DND-41 (cell line): Measurements from ENCODE around the gene GOLGA6C.
"Not testable (repeated sequence)": the region's sequence is repeated elsewhere in the genome, so short reads cannot be mapped to it uniquely, and the experiment has no call there.

Source experiments
- ATAC-seq: fragments of 200-7000 bp; cut with Tn5 transposase; 3 replicates; pipeline ENCODE4 v1.9.1; 2021; ENCODE audit warnings: low read depth; ENCODE audit not compliant: insufficient read depth
- DNase-seq: peaks from one replicate; pipeline ENCODE4 v3.0.0-alpha.2; 2020
- H2AFZ ChIP-seq: 2 replicates; pipeline ENCODE4 v1.6.0; 2012; ENCODE audit warnings: low read depth, low read length
- H3K27ac ChIP-seq: 2 replicates; pipeline ENCODE4 v1.5.1; 2012; ENCODE audit warnings: low read length, inconsistent platforms
- H3K27me3 ChIP-seq: fragments of 200-600 bp; sonication (generic); 2 replicates; pipeline ENCODE4 v1.6.0; 2012; ENCODE audit warnings: low read length, mild to moderate bottlenecking, inconsistent platforms; ENCODE audit not compliant: insufficient read depth, poor library complexity
- H3K36me3 ChIP-seq: 2 replicates; pipeline ENCODE4 v1.5.1; 2012; ENCODE audit warnings: low read length, inconsistent platforms; ENCODE audit not compliant: insufficient read depth
- H3K4me1 ChIP-seq: 2 replicates; pipeline ENCODE4 v1.5.1; 2012; ENCODE audit warnings: mild to moderate bottlenecking, low read length; ENCODE audit not compliant: insufficient read depth
- H3K4me2 ChIP-seq: 2 replicates; pipeline ENCODE4 v1.6.0; 2012; ENCODE audit warnings: mild to moderate bottlenecking, moderate library complexity, low read length, inconsistent platforms; ENCODE audit not compliant: insufficient read depth
- H3K4me3 ChIP-seq, 2 experiments: fragments of 200-600 bp in 1 of 2; shearing (Covaris generic) in 1 of 2; 2 replicates each; pipeline ENCODE4 v1.5.1; 2012 to 2016; ENCODE audit warnings: inconsistent platforms in 2 of 2, low read length in 2 of 2, mild to moderate bottlenecking in 2 of 2, low read depth in 1 of 2, moderate library complexity in 1 of 2
- H3K79me2 ChIP-seq: 2 replicates; pipeline ENCODE4 v1.6.0; 2012; ENCODE audit warnings: low read length, inconsistent platforms; ENCODE audit not compliant: insufficient read depth
- H3K9ac ChIP-seq: 2 replicates; pipeline ENCODE4 v1.6.0; 2012; ENCODE audit warnings: low read depth, mild to moderate bottlenecking, inconsistent platforms, low read length, moderate library complexity
- H3K9me3 ChIP-seq: 2 replicates; pipeline ENCODE4 v1.5.1; 2012; ENCODE audit warnings: low read length, moderate library complexity, mild to moderate bottlenecking, inconsistent platforms; ENCODE audit not compliant: insufficient read depth, severe bottlenecking
- H4K20me1 ChIP-seq: 2 replicates; pipeline ENCODE4 v1.6.0; 2012; ENCODE audit warnings: low read length; ENCODE audit not compliant: insufficient read depth
- CTCF ChIP-seq: IDR thresholded peaks from 2 replicates; pipeline ENCODE4 v1.5.1; 2012; ENCODE audit warnings: borderline replicate concordance, low read length, moderate library complexity, mild to moderate bottlenecking; ENCODE audit not compliant: poor library complexity, severe bottlenecking; ENCODE audit errors: extremely low read depth
- EZH2 ChIP-seq: IDR thresholded peaks from 3 replicates; pipeline ENCODE4 v1.6.1; 2012; ENCODE audit warnings: borderline replicate concordance, low read depth, mild to moderate bottlenecking, moderate library complexity, low read length, inconsistent platforms; ENCODE audit not compliant: severe bottlenecking

GOLGA6C gene

GRCh38 chr15:75307778-75308390 is 49.8 kb downstream of the GOLGA6C start:
- peaks cover 7% of the 10 kb centered on the region for H3K27me3 ChIP-seq
- no peak overlapping the region for H3K27ac ChIP-seq
- DNase-seq = peak; percentile 6
- no peak for ATAC-seq
- H4K20me1 ChIP-seq = no peaks in the 10 kb centered on the region
- no peak overlapping the region for H2AFZ ChIP-seq
- no peak for TF ChIP-seq EZH2
- peak; percentile 49 for TF ChIP-seq CTCF
- no peak overlapping the region for H3K9ac ChIP-seq
- H3K9me3 ChIP-seq = no peaks in the 10 kb centered on the region
- H3K79me2 ChIP-seq = no peaks in the 10 kb centered on the region
- H3K4me3 ChIP-seq = no peak overlapping the region
- H3K4me2 ChIP-seq = no peak overlapping the region
- H3K36me3 ChIP-seq = no peaks in the 10 kb centered on the region
- no peaks in the 10 kb centered on the region for H3K4me1 ChIP-seq

DNA sequence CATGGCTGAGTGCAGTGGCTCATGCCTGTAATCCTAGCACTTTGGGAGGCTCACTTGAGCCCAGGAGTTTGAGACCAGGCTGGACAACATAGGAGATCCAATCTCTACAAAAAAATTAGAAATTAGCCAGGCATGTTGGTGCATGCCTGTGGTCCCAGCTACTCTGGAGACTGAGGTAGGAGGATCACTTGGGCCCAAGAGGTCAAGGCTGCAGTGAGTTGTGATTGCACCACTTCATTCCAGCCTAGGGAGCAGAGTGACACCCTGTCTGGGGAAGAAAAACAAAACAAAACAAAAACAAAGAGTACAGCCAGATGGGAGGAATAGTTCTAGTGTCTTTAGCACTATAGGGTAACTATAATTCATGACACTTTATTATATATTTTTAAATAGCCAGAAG is 51.6 kb downstream of the GOLGA6C start:
- Histone ChIP-seq H3K4me2 (no peak overlapping the region), H3K27me3 (peaks cover 7% of the 10 kb centered on the region), H3K79me2 (no peaks in the 10 kb centered on the region), H3K9me3 (no peaks in the 10 kb centered on the region), H3K4me3 (no peak overlapping the region), H3K36me3 (no peaks in the 10 kb centered on the region), H3K4me1 (no peaks in the 10 kb centered on the region), H3K9ac (no peak overlapping the region), H3K27ac (no peak overlapping the region), H4K20me1 (no peaks in the 10 kb centered on the region), H2AFZ (no peak overlapping the region)
- DNase-seq = no peak
- ATAC-seq = no peak
- TF ChIP-seq CTCF (no peak), EZH2 (no peak)

- H3K36me3 ChIP-seq, H2AFZ ChIP-seq, H3K79me2 ChIP-seq, H3K4me3 ChIP-seq, H3K9ac ChIP-seq, H3K4me1 ChIP-seq, H3K27ac ChIP-seq, H3K9me3 ChIP-seq, H4K20me1 ChIP-seq, H3K4me2 ChIP-seq, H3K27me3 ChIP-seq, DNase-seq, ATAC-seq: not testable (repeated sequence)
Observed at GRCh38 chr15:75312548-75312947, 54.4 kb downstream of the GOLGA6C start.

GRCh38 chr15:75313116-75313845 is 55.1 kb downstream of the GOLGA6C start:
- Histone ChIP-seq H2AFZ (no peak overlapping the region), H3K4me1 (no peaks in the 10 kb centered on the region), H3K4me3 (no peak overlapping the region), H3K27me3 (peaks cover 2% of the 10 kb centered on the region), H3K4me2 (no peak overlapping the region), H4K20me1 (no peaks in the 10 kb centered on the region), H3K36me3 (no peaks in the 10 kb centered on the region), H3K9ac (no peak overlapping the region), H3K27ac (no peak overlapping the region), H3K79me2 (no peaks in the 10 kb centered on the region), H3K9me3 (no peaks in the 10 kb centered on the region)
- TF ChIP-seq EZH2 (no peak), CTCF (no peak)
- DNase-seq = no peak
- ATAC-seq = no peak
